DOHH2 (cell line): ENCODE measurements around the gene EXOC7.

Experiments used
- H3F3A ChIP-seq: fragments of 200-600 bp; sonication (generic), shearing (Covaris generic); 2 replicates; pipeline ENCODE4 v1.6.0; 2016; ENCODE audit warnings: antibody characterized with exemption, mild to moderate bottlenecking; ENCODE audit not compliant: control insufficient read depth, insufficient read depth
- H3K27ac ChIP-seq: fragments of 200-600 bp; sonication (generic); 2 replicates; pipeline ENCODE4 v1.5.1; 2014; ENCODE audit warnings: low read depth, mild to moderate bottlenecking, low read length, moderate library complexity
- H3K27me3 ChIP-seq: fragments of 200-600 bp; sonication (generic); 2 replicates; pipeline ENCODE4 v1.6.1; 2014; ENCODE audit warnings: mild to moderate bottlenecking, low read length, mixed read lengths; ENCODE audit not compliant: control insufficient read depth
- H3K36me3 ChIP-seq: fragments of 200-600 bp; sonication (generic); 2 replicates; pipeline ENCODE4 v1.6.1; 2014; ENCODE audit warnings: mild to moderate bottlenecking, low read length, moderate library complexity, mixed read lengths; ENCODE audit not compliant: control insufficient read depth
- H3K4me1 ChIP-seq: fragments of 200-600 bp; sonication (generic); 2 replicates; pipeline ENCODE4 v1.6.1; 2014; ENCODE audit warnings: mild to moderate bottlenecking, low read length, mixed read lengths; ENCODE audit not compliant: control insufficient read depth
- H3K4me2 ChIP-seq: fragments of 200-600 bp; sonication (generic); 2 replicates; pipeline ENCODE4 v1.6.0; 2014; ENCODE audit warnings: mild to moderate bottlenecking, low read length, moderate library complexity
- H3K4me3 ChIP-seq: fragments of 200-600 bp; sonication (generic); 2 replicates; pipeline ENCODE4 v1.5.1; 2014; ENCODE audit warnings: mild to moderate bottlenecking, low read length, mixed read lengths
- H3K79me2 ChIP-seq: fragments of 200-600 bp; sonication (generic); 2 replicates; pipeline ENCODE4 v1.6.1; 2014; ENCODE audit warnings: mild to moderate bottlenecking, low read length, mixed read lengths; ENCODE audit not compliant: control insufficient read depth
- H3K9me2 ChIP-seq: fragments of 200-600 bp; sonication (generic); replicated peaks from 2 replicates; pipeline ENCODE4 v1.6.1; 2014; ENCODE audit warnings: mild to moderate bottlenecking, low read length, mixed read lengths; ENCODE audit not compliant: control insufficient read depth
- H3K9me3 ChIP-seq: fragments of 200-600 bp; sonication (generic); 2 replicates; pipeline ENCODE4 v1.6.1; 2014; ENCODE audit warnings: antibody characterized with exemption, low read length, mixed read lengths; ENCODE audit not compliant: control insufficient read depth, insufficient read depth
- H4K20me1 ChIP-seq: fragments of 200-600 bp; sonication (generic); 2 replicates; pipeline ENCODE4 v1.6.0; 2014; ENCODE audit warnings: low read depth, mild to moderate bottlenecking, antibody characterized with exemption, low read length, moderate library complexity; ENCODE audit not compliant: control insufficient read depth, insufficient read depth
- EZH2phosphoT487 ChIP-seq: fragments of 200-600 bp; sonication (generic); IDR thresholded peaks from 2 replicates; pipeline ENCODE4 v1.6.1; 2017; ENCODE audit warnings: borderline replicate concordance, mild to moderate bottlenecking, antibody characterized with exemption, low read length, moderate library complexity, mixed read lengths
- TF ChIP-seq, protein P1 (sequence below): fragments of 200-600 bp; sonication (generic); IDR thresholded peaks from one replicate; pipeline ENCODE4 v1.5.1; 2014; ENCODE audit warnings: antibody characterized with exemption, mild to moderate bottlenecking, low read depth, low read length; ENCODE audit not compliant: poor library complexity, severe bottlenecking

EXOC7 gene

DNA sequence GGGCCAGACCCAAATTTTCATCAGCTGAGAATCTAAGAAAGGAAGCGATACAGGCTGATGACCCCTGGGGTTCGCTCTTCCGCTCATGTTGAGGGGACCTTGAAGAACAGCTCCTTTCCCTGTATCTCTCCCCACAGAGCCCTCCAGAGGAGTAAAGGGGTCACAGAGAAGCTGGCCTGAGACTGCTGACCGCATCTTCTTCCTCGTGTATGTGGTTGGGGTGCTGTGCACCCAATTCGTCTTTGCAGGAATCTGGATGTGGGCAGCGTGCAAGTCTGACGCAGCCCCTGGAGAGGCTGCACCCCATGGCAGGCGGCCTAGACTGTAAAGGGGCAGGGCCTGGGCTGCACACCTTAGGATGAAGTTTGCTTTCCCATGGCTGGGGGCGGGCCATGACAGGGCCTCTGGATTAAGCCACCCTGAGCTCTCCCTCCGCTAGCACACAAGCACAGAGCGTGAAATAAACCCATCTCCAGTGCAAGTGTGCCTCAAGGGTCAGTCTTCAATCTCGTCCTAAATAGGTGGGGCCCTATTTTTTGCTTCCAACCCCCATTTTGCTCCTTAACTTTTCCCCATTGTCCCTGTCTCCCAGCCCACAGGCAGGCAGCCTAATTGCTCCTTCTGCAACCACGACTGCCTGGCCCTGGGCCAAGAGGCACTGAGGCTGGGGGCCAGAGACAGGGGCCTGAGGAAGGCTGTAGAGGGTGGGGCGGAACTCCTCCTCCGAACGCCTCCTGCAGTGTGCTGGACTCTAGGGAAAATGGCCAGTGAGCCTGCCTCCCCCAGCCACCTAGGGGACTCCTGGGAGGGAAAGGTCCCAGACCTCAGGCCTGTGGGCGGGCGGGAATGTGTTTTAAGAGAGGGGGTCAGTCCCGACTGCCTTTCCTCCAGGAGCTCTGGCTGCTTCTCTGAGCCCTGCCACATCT lies 21.0 kb downstream of the EXOC7 start:
- Histone ChIP-seq H3K4me2 (no peak overlapping the region), H4K20me1 (no peaks in the 10 kb centered on the region), H3F3A (no peaks in the 10 kb centered on the region), H3K9me3 (no peaks in the 10 kb centered on the region), H3K4me1 (no peaks in the 10 kb centered on the region), H3K27ac (no peak overlapping the region), H3K36me3 (peaks cover 24% of the 10 kb centered on the region), H3K4me3 (no peak overlapping the region), H3K9me2 (no peaks in the 10 kb centered on the region), H3K79me2 (no peaks in the 10 kb centered on the region), H3K27me3 (peaks cover 10% of the 10 kb centered on the region; the same call in 1 of the 2 replicates)
- TF ChIP-seq, protein P1, sequence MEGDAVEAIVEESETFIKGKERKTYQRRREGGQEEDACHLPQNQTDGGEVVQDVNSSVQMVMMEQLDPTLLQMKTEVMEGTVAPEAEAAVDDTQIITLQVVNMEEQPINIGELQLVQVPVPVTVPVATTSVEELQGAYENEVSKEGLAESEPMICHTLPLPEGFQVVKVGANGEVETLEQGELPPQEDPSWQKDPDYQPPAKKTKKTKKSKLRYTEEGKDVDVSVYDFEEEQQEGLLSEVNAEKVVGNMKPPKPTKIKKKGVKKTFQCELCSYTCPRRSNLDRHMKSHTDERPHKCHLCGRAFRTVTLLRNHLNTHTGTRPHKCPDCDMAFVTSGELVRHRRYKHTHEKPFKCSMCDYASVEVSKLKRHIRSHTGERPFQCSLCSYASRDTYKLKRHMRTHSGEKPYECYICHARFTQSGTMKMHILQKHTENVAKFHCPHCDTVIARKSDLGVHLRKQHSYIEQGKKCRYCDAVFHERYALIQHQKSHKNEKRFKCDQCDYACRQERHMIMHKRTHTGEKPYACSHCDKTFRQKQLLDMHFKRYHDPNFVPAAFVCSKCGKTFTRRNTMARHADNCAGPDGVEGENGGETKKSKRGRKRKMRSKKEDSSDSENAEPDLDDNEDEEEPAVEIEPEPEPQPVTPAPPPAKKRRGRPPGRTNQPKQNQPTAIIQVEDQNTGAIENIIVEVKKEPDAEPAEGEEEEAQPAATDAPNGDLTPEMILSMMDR = no peak
- no peak for TF ChIP-seq EZH2phosphoT487

DNA sequence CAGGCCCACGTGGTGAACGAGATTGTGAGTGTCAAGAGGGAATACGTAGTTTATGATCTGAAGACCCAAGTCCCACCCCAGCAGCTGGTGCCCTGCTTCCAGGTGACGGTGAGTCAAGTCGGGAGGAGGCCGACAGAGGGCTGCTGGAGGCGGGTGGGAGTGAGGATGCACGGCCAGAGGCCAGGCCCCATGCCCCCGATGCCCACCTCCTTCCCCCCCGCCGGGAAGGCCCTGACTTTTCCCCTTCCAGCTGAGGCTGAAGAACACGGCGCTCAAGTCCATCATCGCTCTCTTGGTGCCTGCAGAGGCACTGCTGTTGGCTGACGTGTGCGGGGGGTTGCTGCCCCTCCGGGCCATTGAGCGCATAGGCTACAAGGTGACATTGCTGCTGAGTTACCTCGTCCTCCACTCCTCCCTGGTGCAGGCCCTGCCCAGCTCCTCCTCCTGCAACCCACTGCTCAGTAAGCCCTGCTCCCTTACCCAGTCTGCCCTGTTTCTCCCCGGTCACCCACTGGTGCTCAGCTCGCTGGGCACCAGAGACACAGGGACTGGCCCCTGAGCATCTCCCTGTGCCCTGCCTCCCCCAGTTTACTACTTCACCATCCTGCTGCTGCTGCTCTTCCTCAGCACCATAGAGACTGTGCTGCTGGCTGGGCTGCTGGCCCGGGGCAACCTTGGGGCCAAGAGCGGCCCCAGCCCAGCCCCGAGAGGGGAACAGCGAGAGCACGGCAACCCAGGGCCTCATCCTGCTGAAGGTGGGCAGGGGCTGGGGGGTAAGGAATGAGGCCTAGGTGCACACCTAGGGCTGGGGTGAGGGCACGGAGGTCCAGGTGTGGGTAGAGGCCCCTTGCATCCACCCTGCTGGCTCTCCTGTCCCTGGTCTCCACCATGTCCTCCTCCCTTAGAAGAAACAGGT lies 22.0 kb downstream of the EXOC7 start:
- TF ChIP-seq, protein P1 = no peak
- TF ChIP-seq EZH2phosphoT487 = no peak
- Histone ChIP-seq H3K36me3 (peaks cover 24% of the 10 kb centered on the region), H3K4me2 (no peak overlapping the region), H3F3A (no peaks in the 10 kb centered on the region), H3K27me3 (peaks cover 19% of the 10 kb centered on the region; the same call in 1 of the 2 replicates), H3K4me3 (no peak overlapping the region), H3K4me1 (no peaks in the 10 kb centered on the region), H3K9me2 (no peaks in the 10 kb centered on the region), H3K27ac (no peak overlapping the region), H3K9me3 (no peaks in the 10 kb centered on the region), H4K20me1 (no peaks in the 10 kb centered on the region), H3K79me2 (no peaks in the 10 kb centered on the region)

DNA sequence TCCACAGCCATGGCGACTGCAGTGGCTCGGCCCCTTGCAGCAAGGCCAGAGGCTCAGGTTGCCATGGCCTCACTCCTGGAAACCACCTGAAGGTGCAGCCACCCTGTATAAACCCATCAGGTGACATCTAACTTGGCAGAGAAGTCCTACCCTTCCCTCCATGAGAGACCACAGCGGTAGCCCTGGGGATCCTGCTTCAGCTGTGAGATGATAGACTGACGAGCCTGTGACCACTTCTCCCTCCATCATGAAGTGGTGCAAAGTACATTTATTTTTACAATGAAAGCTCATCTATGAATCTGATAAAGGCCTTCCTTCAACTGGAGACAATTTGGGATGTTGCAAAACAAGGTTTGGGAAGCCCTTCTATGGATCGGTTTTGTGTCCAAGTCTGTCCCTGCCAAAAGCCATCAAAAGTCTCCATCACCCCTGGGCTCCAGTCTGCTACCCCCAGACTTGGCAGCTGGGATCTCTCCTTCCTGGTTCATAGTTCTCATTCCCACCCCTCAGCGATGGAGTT lies 22.8 kb downstream of the EXOC7 start:
- Histone ChIP-seq H3K4me2 (no peak overlapping the region), H3K4me3 (no peak overlapping the region), H3K79me2 (no peaks in the 10 kb centered on the region), H3K27me3 (peaks cover 24% of the 10 kb centered on the region), H3F3A (no peaks in the 10 kb centered on the region), H3K9me3 (no peaks in the 10 kb centered on the region), H3K36me3 (peaks cover 21% of the 10 kb centered on the region), H3K27ac (no peak overlapping the region), H3K9me2 (no peaks in the 10 kb centered on the region), H3K4me1 (no peaks in the 10 kb centered on the region), H4K20me1 (no peaks in the 10 kb centered on the region)
- TF ChIP-seq, protein P1 = no peak
